Measurements from ENCODE around the gene UBASH3B. TPM values are rescaled to one million over a fixed set of nuclear protein-coding genes. Genes with fewer than 3 reads are reported as not detected.

Gene UBASH3B
- total RNA-seq, 1 experiment from 2014 or later, result 8.0 TPM

- no peak overlapping the region for H2AFZ ChIP-seq (ENCODE audit: low read length)
- H3K36me3 Mint-ChIP-seq (ENCODE audit: insufficient read depth in 1 of 3, low read depth in 3 of 3), result no peaks in the 10 kb centered on the region
- no peak overlapping the region for H2BK12ac ChIP-seq (ENCODE audit: insufficient read length, low read depth, low read length)
- H3K79me2 ChIP-seq (ENCODE audit: insufficient read depth, low read length), result no peaks in the 10 kb centered on the region
- H3K4me1 Mint-ChIP-seq, result peaks cover 0 to 3% of the 10 kb centered on the region in 2 experiments; a peak in 1 of 4 replicates
- H3K14ac ChIP-seq (ENCODE audit: insufficient read depth, low read length), result 0 out of 2 replicates have a peak overlapping the region, but pooled peaks have one; percentile 13
- no peak overlapping the region for H2AK5ac ChIP-seq (ENCODE audit: insufficient read length, low read length)
- H3K79me1 ChIP-seq (ENCODE audit: insufficient read depth, low read depth, low read length, poor library complexity, severe bottlenecking), result no peaks in the 10 kb centered on the region
- peak overlapping the region; percentile 76 for H3K23ac ChIP-seq (ENCODE audit: insufficient read length, low read depth, low read length)
- H3K4me2 ChIP-seq (ENCODE audit: insufficient read depth, insufficient read length, low read length), result no peak overlapping the region
- no peak for DNase-seq
- no peaks in the 10 kb centered on the region for H3K9me3 ChIP-seq (ENCODE audit: control insufficient read depth, low read depth, low read length)
- peaks cover 3% of the 10 kb centered on the region; the same call in 1 of the 2 replicates for H3K27me3 Mint-ChIP-seq (ENCODE audit: low read depth)
- no peak overlapping the region for H4K91ac ChIP-seq (ENCODE audit: insufficient read length, low read depth, low read length)
- WGBS (ENCODE audit: extremely low coverage, insufficient read length, low lambda C conversion rate), result no CpG with 5 or more reads among the region's 7 CpGs
- no peak overlapping the region for H3K4me3 Mint-ChIP-seq
- no peaks in the 10 kb centered on the region for H3K23me2 ChIP-seq (ENCODE audit: insufficient read length, low read depth, low read length, poor library complexity, severe bottlenecking)
- H3K9me3 Mint-ChIP-seq, result no peaks in the 10 kb centered on the region
- H3K27me3 ChIP-seq (ENCODE audit: insufficient read depth, low read length), result no peaks in the 10 kb centered on the region
- H4K5ac ChIP-seq (ENCODE audit: insufficient read length, low read depth, low read length), result peak overlapping the region; percentile 63
- H3K4ac ChIP-seq (ENCODE audit: low read depth, low read length), result no peak overlapping the region
- H2BK20ac ChIP-seq (ENCODE audit: low read depth, low read length, poor library complexity, severe bottlenecking), result no peak overlapping the region
- H3K4me1 ChIP-seq (ENCODE audit: insufficient read depth, low read length), result no peaks in the 10 kb centered on the region
- no peaks in the 10 kb centered on the region for H4K20me1 ChIP-seq (ENCODE audit: control insufficient read depth, insufficient read depth, insufficient read length)
- TF ChIP-seq CTCF (conservative IDR thresholded peaks at IDR 0.05), result no peak
- H2BK120ac ChIP-seq (ENCODE audit: low read depth, low read length, poor library complexity, severe bottlenecking), result no peak overlapping the region
- H3K56ac ChIP-seq (ENCODE audit: insufficient read length, low read depth, low read length), result no peak overlapping the region
- H2BK15ac ChIP-seq (ENCODE audit: low read depth, low read length), result no peak overlapping the region
- no peak overlapping the region for H3K18ac ChIP-seq (ENCODE audit: insufficient read length, low read depth, low read length)
- no peak overlapping the region for H3K27ac ChIP-seq (ENCODE audit: insufficient read length, low read depth, low read length)
- no peak overlapping the region for H4K8ac ChIP-seq (replicated peaks; ENCODE audit: insufficient read length, low read depth, low read length)
- H3K9ac ChIP-seq (ENCODE audit: extremely low read depth, insufficient read length, low read length), result no peak overlapping the region
- no peak overlapping the region; a peak in 1 of 7 replicates for H3K27ac Mint-ChIP-seq
- no peak overlapping the region for H3T11ph ChIP-seq (ENCODE audit: low read length)
- H2BK5ac ChIP-seq (ENCODE audit: insufficient read length, low read length), result no peak overlapping the region
Measured at GRCh38 chr11:122764371-122765090, 109.0 kb downstream of the UBASH3B start.
